ENCODE data around the gene CRYBG1. TPM values are rescaled to one million over a fixed set of nuclear protein-coding genes. Genes with fewer than 3 reads are reported as not detected.
A peak's percentile ranks its signal among the peaks of the same experiment; 100 is the strongest.
"Not testable (repeated sequence)": the region's sequence is repeated elsewhere in the genome, so short reads cannot be mapped to it uniquely, and the experiment has no call there.

Gene CRYBG1
- polyA plus RNA-seq, 1 experiment, result 1.9 TPM

DNA sequence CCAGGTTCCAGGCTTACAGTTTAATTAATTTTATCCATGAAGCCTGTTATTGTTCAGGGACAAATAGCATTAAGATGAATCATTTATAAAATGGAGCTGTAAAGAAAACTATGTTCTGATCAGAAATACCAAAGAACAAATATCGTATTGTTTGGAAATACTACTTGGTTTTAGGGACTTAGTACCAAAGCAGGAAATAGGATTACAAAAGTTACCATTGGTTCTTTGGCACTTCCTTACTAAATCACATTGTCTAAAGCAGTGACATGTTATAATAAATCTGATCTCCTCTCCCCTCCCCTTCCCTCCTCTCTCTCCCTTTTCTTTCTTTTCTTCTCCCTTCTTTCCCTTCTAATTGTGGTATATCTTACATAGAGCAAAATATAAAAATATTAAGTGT lies 29.6 kb downstream of the CRYBG1 start:
- no peaks in the 10 kb centered on the region for H3K27me3 ChIP-seq (ENCODE audit: control insufficient read depth, insufficient read depth, low read length)
- no peak overlapping the region for H3K4me3 ChIP-seq (ENCODE audit: low read depth, low read length)
- no peak for DNase-seq (ENCODE audit: low read depth, low spot score)
- ChIA-PET POLR2A (no interaction called here), CTCF (interaction anchor here (1.6 kb wide), 1 partner anchor 55 kb away, joined by 3 read pairs; no protein-coding TSS in a partner anchor)
- H3K9me3 ChIP-seq (ENCODE audit: control insufficient read depth, insufficient read depth, low read length), result no peaks in the 10 kb centered on the region
- no peak overlapping the region for H3K27ac ChIP-seq (ENCODE audit: low read depth, low read length)
- TF ChIP-seq CTCF (IDR thresholded peaks at IDR 0.05; ENCODE audit: low read depth, low read length), result no peak

DNA sequence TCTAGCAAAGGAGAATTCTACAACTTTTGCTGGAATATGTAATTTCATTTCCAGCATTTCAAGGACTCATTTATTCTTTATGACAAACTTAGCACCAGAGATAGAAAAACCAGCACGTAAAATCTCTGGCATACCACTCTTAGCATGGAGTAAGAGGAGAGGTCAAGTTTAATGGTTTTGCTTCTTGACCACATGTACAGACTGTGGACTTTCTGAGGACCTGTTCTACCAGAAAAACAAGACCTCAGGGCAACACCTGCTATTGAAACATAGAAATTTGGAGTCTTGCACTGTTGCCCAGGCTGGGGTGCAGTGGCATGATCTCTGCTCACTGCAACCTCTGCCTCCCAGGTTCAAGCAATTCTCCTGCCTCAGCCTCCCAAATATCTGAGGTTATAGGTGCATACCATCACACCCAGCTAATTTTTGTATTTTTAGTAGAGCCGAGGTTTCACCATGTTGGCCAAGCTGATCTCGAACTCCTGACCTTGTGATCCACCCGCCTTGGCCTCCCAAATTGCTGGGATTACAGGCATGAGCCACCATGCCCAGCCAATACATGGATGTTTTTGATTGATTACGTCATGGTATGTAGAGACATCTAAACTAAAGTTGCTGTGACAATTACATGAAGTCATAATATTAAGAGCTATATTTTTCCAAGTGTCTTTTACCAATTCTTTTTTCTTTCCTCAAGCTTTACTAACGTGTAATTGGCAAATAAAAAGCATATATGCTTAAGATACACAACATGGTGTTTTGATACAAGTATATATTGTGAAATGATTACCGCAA lies 36.1 kb downstream of the CRYBG1 start:
- CTCF ChIA-PET, result interaction anchor here (0.6 kb wide), 1 partner anchor 61 kb away, joined by 4 read pairs; no protein-coding TSS in a partner anchor

GRCh38 chr6:106397431-106397830 lies 36.9 kb downstream of the CRYBG1 start:
- ChIA-PET POLR2A (no interaction called here), CTCF (interaction anchor here (0.6 to 1.0 kb wide), 2 partner anchors 58 to 62 kb away, joined by 4 read pairs; no protein-coding TSS in a partner anchor)
- no peak for TF ChIP-seq CTCF (IDR thresholded peaks at IDR 0.05; ENCODE audit: low read depth, low read length)
- Histone ChIP-seq H3K9me3 (ENCODE audit: control insufficient read depth, insufficient read depth, low read length) (no peaks in the 10 kb centered on the region), H3K4me3 (ENCODE audit: low read depth, low read length) (no peak overlapping the region), H3K27ac (ENCODE audit: low read depth, low read length) (no peak overlapping the region), H3K27me3 (ENCODE audit: control insufficient read depth, insufficient read depth, low read length) (no peaks in the 10 kb centered on the region)
- no peak for DNase-seq (ENCODE audit: low read depth, low spot score)

More for the DNA sequence above, 36.1 kb downstream of the CRYBG1 start:
- Histone ChIP-seq H3K27ac (ENCODE audit: low read depth, low read length) (no peak overlapping the region), H3K4me3 (ENCODE audit: low read depth, low read length) (no peak overlapping the region), H3K9me3 (ENCODE audit: control insufficient read depth, insufficient read depth, low read length) (no peaks in the 10 kb centered on the region), H3K27me3 (ENCODE audit: control insufficient read depth, insufficient read depth, low read length) (no peaks in the 10 kb centered on the region)
- POLR2A ChIA-PET, result no interaction called here
- TF ChIP-seq CTCF (IDR thresholded peaks at IDR 0.05; ENCODE audit: low read depth, low read length), result no peak
- DNase-seq (ENCODE audit: low read depth, low spot score), result no peak

DNA sequence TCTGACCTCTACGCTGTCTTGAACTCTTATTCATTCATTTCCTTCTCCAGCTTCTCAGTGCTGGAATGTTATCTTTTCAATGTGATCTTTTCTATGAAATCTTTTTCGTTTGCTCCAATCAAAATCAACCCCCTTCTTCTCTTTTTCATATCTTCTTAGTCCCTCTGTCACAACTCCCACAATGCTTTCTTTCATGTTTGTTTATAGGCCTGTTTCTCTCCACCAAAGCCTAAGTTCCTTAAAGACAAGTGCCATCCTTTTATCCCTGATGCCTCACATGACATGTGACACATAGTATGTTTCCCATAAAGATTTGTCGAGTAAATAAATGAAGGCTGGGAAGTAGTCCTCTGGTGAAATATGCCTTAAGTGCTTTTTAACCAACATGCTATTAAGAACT lies 38.1 kb downstream of the CRYBG1 start:
- no peak for TF ChIP-seq CTCF (IDR thresholded peaks at IDR 0.05; ENCODE audit: low read depth, low read length)
- CTCF ChIA-PET, result interaction anchor here (1.0 kb wide), 1 partner anchor 59 kb away, joined by 4 read pairs; no protein-coding TSS in a partner anchor
- POLR2A ChIA-PET, result no interaction called here

DNA sequence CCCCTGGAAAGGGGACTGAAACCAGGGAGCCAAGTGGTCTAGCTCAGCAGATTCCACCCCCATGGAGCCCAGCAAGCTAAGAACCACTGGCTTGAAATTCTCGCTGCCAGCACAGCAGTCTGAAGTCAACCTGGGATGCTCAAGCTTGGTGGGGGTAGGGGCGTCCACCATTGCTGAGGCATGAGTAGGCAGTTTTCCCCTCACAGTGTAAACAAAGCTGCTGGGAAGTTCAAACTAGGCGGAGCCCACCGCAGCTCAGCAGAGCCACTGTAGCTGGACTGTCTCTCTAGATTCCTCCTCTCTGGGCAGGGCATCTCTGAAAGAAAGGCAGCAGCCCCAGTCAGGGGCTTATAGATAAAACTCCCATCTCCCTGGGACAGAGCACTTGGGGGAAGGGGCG lies 44.5 kb downstream of the CRYBG1 start:
- CTCF ChIA-PET, result interaction anchor here (0.8 kb wide), 1 partner anchor 14 kb away, joined by 5 read pairs; no protein-coding TSS in a partner anchor
- H3K27ac ChIP-seq (ENCODE audit: low read depth, low read length); H3K4me3 ChIP-seq (ENCODE audit: low read depth, low read length); H3K9me3 ChIP-seq (ENCODE audit: control insufficient read depth, insufficient read depth, low read length); H3K27me3 ChIP-seq (ENCODE audit: control insufficient read depth, insufficient read depth, low read length); POLR2A ChIA-PET: not testable (repeated sequence)
- peak; percentile 10 for DNase-seq (ENCODE audit: low read depth, low spot score)

More for the DNA sequence above, 38.1 kb downstream of the CRYBG1 start:
- no peak for DNase-seq (ENCODE audit: low read depth, low spot score)
- H3K27me3 ChIP-seq (ENCODE audit: control insufficient read depth, insufficient read depth, low read length), result no peaks in the 10 kb centered on the region
- H3K27ac ChIP-seq (ENCODE audit: low read depth, low read length), result no peak overlapping the region
- H3K4me3 ChIP-seq (ENCODE audit: low read depth, low read length), result no peak overlapping the region
- H3K9me3 ChIP-seq (ENCODE audit: control insufficient read depth, insufficient read depth, low read length), result no peaks in the 10 kb centered on the region
